Common myeloid progenitor, CD34-positive (primary cell): ENCODE data around the gene DHX58. TPM values are rescaled to one million over a fixed set of nuclear protein-coding genes. Genes with fewer than 3 reads are reported as not detected.

Experiments
- CTCF ChIA-PET: fragments of 350-600 bp; sonication (Branson Sonifier 250); formaldehyde crosslinking; loops from one replicate; lab custom pipeline; 2021; ENCODE audit warnings: antibody characterized with exemption; lab: Charles Lee
- POLR2A ChIA-PET: fragments of 350-600 bp; sonication (Branson Sonifier 250); formaldehyde crosslinking; loops from one replicate; lab custom pipeline; 2021; ENCODE audit warnings: antibody characterized with exemption; lab: Charles Lee
- DNase-seq, 3 donors: peaks; one replicate each; pipeline versions ENCODE4 v3.0.0 to v3.0.0-alpha.2; 2013
- H3K27ac ChIP-seq, 2 experiments: 1 replicate in 1 of 2; 2 replicates in 1 of 2; pipeline ENCODE4 v1.7.0; 2013; ENCODE audit warnings: inconsistent platforms in 2 of 2, low read length in 2 of 2, mild to moderate bottlenecking in 2 of 2, low read depth in 1 of 2, moderate library complexity in 1 of 2; ENCODE audit not compliant: severe bottlenecking in 2 of 2, insufficient read depth in 1 of 2, poor library complexity in 1 of 2
- H3K27me3 ChIP-seq, 5 experiments: replicated peaks in 2 of 5; 1 replicate in 3 of 5; 2 replicates in 2 of 5; pipeline versions ENCODE4 v1.6.1 to v1.7.0; 2013; ENCODE audit warnings: low read length in 4 of 5, mild to moderate bottlenecking in 2 of 5, moderate library complexity in 2 of 5, inconsistent platforms in 1 of 5; ENCODE audit not compliant: insufficient read depth in 5 of 5, control insufficient read depth in 4 of 5
- H3K36me3 ChIP-seq, 4 experiments: 1 replicate in 2 of 4; 2 replicates in 2 of 4; pipeline versions ENCODE4 v1.6.1 to v1.7.0; 2013; ENCODE audit warnings: low read length in 3 of 4, control low read depth in 1 of 4, mild to moderate bottlenecking in 1 of 4; ENCODE audit not compliant: control insufficient read depth in 4 of 4, insufficient read depth in 4 of 4
- H3K4me1 ChIP-seq, 4 experiments: 1 replicate in 3 of 4; 2 replicates in 1 of 4; pipeline versions ENCODE4 v1.6.1 to v1.7.1; 2013; ENCODE audit warnings: low read length in 3 of 4, mild to moderate bottlenecking in 3 of 4, control low read depth in 1 of 4, inconsistent platforms in 1 of 4, moderate library complexity in 1 of 4; ENCODE audit not compliant: control insufficient read depth in 4 of 4, insufficient read depth in 4 of 4; ENCODE audit errors: control extremely low read depth in 1 of 4
- H3K4me3 ChIP-seq, 7 experiments: 1 replicate in 4 of 7; 2 replicates in 3 of 7; pipeline versions ENCODE4 v1.5.1 to v1.7.0; 2013; ENCODE audit warnings: mild to moderate bottlenecking in 7 of 7, low read length in 6 of 7, moderate library complexity in 6 of 7, inconsistent platforms in 2 of 7, low read depth in 2 of 7, control low read depth in 1 of 7; ENCODE audit not compliant: insufficient read depth in 4 of 7, control insufficient read depth in 1 of 7; ENCODE audit errors: extremely low read depth in 1 of 7
- H3K9me3 ChIP-seq, 5 experiments: 1 replicate in 4 of 5; 2 replicates in 1 of 5; pipeline versions ENCODE4 v1.6.1 to v1.7.1; 2013; ENCODE audit warnings: low read length in 4 of 5, mild to moderate bottlenecking in 2 of 5, inconsistent platforms in 1 of 5, low read depth in 1 of 5, moderate library complexity in 1 of 5; ENCODE audit not compliant: control insufficient read depth in 4 of 5, insufficient read depth in 2 of 5; ENCODE audit errors: control extremely low read depth in 1 of 5
- WGBS: methylation state at CpG from one replicate; pipeline ENCODE4 v1.1.5; 2013; ENCODE audit not compliant: insufficient coverage; 5-methylcytosine and 5-hydroxymethylcytosine counted together
- polyA plus RNA-seq: library from polyadenylated mRNA; unstranded; fragments of 120-200 nt; gene quantifications from one replicate; pipeline ENCODE4 v1.2.1, GENCODE V29; 2013

The DHX58 gene
- polyA plus RNA-seq, result 20.0 TPM

DNA sequence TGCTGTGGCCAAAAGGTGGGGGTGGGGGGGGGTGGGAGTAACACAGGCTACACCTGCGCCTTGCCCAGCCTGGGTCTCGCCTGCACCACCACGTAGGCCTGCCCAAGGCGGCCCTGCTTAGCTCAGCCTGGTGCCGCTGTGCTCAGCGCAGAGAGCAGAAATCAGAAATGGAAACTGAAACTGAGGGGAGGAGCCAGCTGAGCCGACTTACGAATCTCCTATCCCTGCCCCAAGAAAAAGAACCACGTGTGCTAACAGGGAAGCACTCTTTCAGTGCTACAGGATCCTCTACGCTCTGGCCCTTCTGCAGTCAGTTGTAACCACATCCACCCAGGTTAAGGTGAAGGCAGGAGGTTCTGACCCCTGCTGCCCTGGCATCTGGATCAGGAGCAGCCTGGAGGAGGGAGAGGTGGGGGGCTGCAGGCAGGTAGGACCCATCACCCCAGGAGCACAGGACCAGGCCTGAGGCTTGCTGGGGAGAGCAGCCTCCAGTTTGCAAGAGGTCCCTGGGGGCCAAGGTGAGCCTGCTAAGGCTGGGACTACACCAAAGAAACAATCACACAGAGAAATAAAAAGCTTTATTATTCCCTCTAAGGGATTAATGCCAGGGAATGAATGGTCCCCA is at the start of gene DHX58:
Gene DHX58 (minus strand): TSS at position 163 of the 625 bp plus-strand sequence. CDS start 822 bp downstream, outside the sequence.
- WGBS, result 0% methylated on average over 6 of the region's 10 CpGs
- H3K27ac ChIP-seq, result peak within 1 kb of the TSS; percentile 50 to 88
- H3K27me3 ChIP-seq, result no peaks in the 10 kb centered on the region
- peak; percentile 87 to 93 (median 93) for DNase-seq
- H3K36me3 ChIP-seq, result peaks cover 0 to 43% (median 29%) of the 10 kb centered on the region in 4 experiments
- peak within 1 kb of the TSS; percentile 30 to 87 (median 68) for H3K4me3 ChIP-seq
- CTCF ChIA-PET, result interaction anchor here (0.5 to 21.8 kb wide), 13 partner anchors 8 to 415 kb away, joined by 3 to 381 read pairs (median 4); partner anchors contain the start of genes CNP, DNAJC7, KAT2A and NKIRAS2
- POLR2A ChIA-PET, result interaction anchor here (1.0 to 1.4 kb wide), 5 partner anchors 14 to 424 kb away, joined by 3 to 4 read pairs (median 3); partner anchors contain the start of genes CNP and EIF1
- no peaks in the 10 kb centered on the region for H3K9me3 ChIP-seq
- H3K4me1 ChIP-seq, result peaks cover 6 to 29% (median 25%) of the 10 kb centered on the region in 4 experiments

DNA sequence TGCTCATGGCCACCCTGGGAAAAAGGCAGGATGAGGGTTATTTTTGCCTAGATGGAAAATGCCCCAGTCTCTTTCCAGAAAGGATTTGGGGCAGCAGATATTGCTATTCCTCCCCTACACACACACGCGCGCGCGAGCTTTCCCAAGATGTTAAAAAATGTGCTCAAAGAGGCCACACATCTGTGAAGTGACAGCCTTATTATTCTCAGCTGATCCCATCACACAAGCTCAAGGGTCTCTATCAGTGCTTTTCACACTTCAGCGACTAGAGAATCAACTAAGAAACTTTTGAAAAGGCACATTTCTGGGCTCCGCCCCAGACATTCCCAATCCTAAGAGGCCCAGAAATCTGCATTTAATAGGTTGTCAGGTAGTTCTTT is 48.0 kb upstream of the DHX58 start:
- POLR2A ChIA-PET, result no interaction called here
- Histone ChIP-seq H3K4me1 (peaks cover 0 to 3% (median 0%) of the 10 kb centered on the region in 4 experiments), H3K4me3 (no peak overlapping the region), H3K27ac (no peak overlapping the region), H3K27me3 (no peaks in the 10 kb centered on the region), H3K36me3 (no peaks in the 10 kb centered on the region), H3K9me3 (no peaks in the 10 kb centered on the region)
- 100% methylated on average over 1 of the region's 7 CpGs for WGBS
- DNase-seq, result no peak
- CTCF ChIA-PET, result interaction anchor here (0.6 kb wide), 1 partner anchor 62 kb away, joined by 3 read pairs; no protein-coding TSS in a partner anchor

DNA sequence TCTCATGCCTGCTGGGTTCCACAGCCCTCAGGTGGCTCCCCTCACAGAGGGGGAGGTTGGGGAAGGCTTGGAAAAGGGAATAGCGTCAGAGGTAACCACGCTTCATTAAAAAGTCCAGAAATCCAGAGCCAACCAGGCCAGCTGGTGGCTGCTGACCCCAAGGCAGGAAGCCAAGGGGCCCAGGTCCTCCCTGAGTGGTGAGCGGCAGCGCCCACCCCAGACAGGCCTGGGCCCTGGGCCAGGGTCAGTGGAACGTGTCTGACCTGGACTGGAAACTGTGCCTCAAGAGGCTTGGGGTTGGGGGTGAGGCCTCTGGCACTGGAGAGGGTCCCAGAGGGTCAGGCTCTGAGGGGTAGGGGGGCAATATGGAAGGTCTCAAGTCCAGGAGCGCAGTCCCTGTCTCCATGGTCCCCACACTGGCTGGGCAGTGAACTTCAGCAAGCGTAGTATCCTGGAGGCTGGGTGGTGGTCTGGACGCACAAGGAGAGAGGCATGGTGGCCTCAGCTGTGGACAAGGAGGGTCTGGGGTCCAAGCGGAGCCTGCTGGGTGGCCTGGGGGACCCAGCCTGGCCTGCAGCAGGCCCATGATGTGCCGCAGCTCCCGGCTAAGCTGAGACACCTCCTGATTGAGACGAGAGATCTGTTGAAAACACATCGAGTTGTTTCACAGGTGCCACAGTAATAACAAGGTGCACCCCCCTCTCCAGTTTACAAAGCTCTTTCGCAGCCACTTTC is 47.4 kb upstream of the DHX58 start:
- CTCF ChIA-PET, result interaction anchor here (0.6 kb wide), 1 partner anchor 62 kb away, joined by 3 read pairs; no protein-coding TSS in a partner anchor

DNA sequence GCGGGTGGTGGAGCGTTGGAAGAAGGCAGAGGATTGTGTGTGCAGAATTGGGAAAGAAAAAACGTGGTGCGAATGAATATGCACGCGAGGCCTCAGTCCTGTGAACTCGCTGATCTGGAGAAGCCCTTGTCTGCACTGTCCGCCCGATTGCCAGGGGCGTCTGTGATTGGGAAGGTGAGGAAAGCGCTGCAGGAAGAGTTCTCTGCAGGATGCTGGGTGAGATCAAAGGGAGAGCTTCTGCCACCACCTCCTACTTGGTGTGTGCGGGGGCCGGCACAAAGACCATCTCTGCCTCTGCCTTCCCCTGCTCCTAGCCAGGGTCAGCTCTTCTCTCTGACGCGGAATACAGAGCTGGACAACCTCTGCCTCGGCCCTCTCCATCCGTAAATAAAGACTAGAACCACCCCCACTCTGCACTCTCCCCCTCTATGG is 43.1 kb upstream of the DHX58 start:
- CTCF ChIA-PET, result interaction anchor here (1.3 to 1.6 kb wide), 2 partner anchors 24 to 43 kb away, joined by 3 to 4 read pairs; partner anchors contain the start of gene DHX58
- peaks cover 8 to 15% (median 14%) of the 10 kb centered on the region in 4 experiments for H3K4me1 ChIP-seq
- 72% methylated on average over 16 of the region's 17 CpGs for WGBS

More for the DNA sequence above, 47.4 kb upstream of the DHX58 start:
- POLR2A ChIA-PET, result no interaction called here
- WGBS, result 93% methylated on average over 12 of the region's 14 CpGs
- Histone ChIP-seq H3K4me3 (no peak overlapping the region), H3K9me3 (no peaks in the 10 kb centered on the region), H3K4me1 (peaks cover 0 to 3% (median 3%) of the 10 kb centered on the region in 4 experiments), H3K36me3 (no peaks in the 10 kb centered on the region), H3K27ac (no peak overlapping the region), H3K27me3 (no peaks in the 10 kb centered on the region)
- DNase-seq, result no peak

DNA sequence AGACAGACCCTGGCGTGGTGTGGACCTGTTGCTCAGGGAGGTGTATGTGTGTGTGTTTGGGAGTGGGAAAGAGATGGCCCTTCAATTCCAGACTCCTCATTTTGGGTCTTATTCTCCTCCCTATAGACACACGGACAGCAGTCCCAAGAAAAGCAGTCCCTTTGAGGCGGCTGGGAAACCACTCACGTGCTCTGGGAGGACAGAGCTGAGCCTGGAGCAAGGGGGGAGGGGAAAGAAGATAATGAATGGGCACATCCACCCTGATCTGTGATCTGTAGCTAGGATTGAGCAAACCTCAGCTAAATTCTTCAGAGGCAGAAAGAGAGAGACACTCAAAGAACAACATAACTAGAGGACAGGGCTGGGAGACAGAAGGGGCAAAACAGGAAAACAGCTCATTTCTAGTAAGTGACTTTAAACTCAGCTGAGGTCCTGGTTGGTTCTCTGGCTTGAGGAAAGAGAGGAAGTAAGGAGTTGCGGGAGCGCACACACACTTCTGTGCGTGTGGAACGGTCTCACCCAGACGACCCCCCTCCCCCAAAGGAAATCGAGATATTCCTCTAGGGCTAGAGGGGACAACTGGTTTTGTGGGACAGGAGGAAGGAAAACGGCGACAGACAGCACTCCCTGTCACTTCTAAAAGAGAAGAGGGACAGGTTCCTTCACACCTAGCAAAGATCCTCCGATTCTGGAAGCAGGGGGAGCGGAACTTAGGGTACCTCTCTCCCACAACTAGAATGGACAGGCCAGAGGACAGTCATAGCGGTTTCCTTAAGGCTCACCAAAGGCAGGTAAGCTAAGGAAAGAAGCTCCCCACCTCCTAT is 41.6 kb upstream of the DHX58 start:
- 23% methylated on average over 4 of the region's 15 CpGs for WGBS
- POLR2A ChIA-PET, result interaction anchor here (0.7 to 1.4 kb wide), 4 partner anchors 17 to 20 kb away, joined by 3 to 4 read pairs (median 3); no protein-coding TSS in a partner anchor
- H3K4me1 ChIP-seq, result peaks cover 8 to 15% (median 14%) of the 10 kb centered on the region in 4 experiments

More for the DNA sequence above, 43.1 kb upstream of the DHX58 start:
- Histone ChIP-seq H3K9me3 (no peaks in the 10 kb centered on the region), H3K36me3 (peaks cover 4 to 9% (median 7%) of the 10 kb centered on the region in 4 experiments), H3K27me3 (no peaks in the 10 kb centered on the region), H3K4me3 (peak overlapping the region; percentile 13 to 97 (median 93)), H3K27ac (peak overlapping the region in 1 of 2 experiments; percentile 95)
- POLR2A ChIA-PET, result no interaction called here
- no peak for DNase-seq

DNA sequence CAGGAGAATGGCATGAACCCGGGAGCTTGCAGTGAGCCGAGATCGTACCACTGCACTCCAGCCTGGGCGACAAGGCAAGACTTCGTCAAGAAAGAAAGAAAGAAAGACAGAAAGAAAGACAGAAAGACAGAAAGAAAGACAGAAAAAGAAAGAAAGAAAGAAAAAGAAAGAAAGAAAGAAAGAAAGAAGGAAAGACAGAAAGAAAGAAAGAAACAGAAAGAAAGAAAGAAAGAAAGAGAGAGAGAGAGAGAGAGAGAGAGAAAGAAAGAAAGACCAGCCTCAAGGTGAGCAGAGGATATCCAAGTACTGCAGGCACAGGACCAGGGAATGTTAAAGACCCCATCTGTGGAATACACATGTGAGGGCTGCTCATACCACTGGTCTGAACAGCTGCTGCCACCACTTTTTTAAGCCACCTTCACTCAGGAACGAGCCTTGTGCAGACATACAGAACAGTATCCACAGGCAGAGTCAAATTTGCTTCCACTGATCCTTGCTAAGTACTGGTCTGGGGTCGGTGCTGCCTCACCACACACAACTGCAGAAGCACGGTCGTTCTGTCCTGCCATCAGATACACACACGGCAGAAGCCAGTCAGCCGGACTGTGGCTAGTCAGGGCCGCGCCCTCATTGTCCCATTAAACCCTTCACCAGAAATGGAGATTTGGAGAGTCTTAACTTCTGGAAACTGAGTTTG is 34.5 kb upstream of the DHX58 start:
- no peaks in the 10 kb centered on the region for H3K9me3 ChIP-seq
- 95% methylated on average over 13 of the region's 13 CpGs for WGBS
- ChIA-PET POLR2A (interaction anchor here (0.6 kb wide), 1 partner anchor 33 kb away, joined by 3 read pairs; no protein-coding TSS in a partner anchor), CTCF (interaction anchor here (0.7 kb wide), 1 partner anchor 27 kb away, joined by 3 read pairs; no protein-coding TSS in a partner anchor)
- H3K27me3 ChIP-seq, result no peaks in the 10 kb centered on the region
- H3K36me3 ChIP-seq, result peaks cover 4 to 39% (median 25%) of the 10 kb centered on the region in 4 experiments
- DNase-seq, result no peak
- no peak overlapping the region for H3K4me3 ChIP-seq
- H3K27ac ChIP-seq, result no peak overlapping the region
- H3K4me1 ChIP-seq, result peaks cover 0 to 1% (median 0%) of the 10 kb centered on the region in 4 experiments

More for the DNA sequence above, 41.6 kb upstream of the DHX58 start:
- Histone ChIP-seq H3K27me3 (no peaks in the 10 kb centered on the region), H3K9me3 (no peaks in the 10 kb centered on the region), H3K4me3 (peak overlapping the region; percentile 73 to 98 (median 95)), H3K27ac (peak overlapping the region; percentile 92 to 95), H3K36me3 (peaks cover 4 to 11% (median 8%) of the 10 kb centered on the region in 4 experiments)
- DNase-seq, result peak; percentile 53 to 63 (median 61)
- CTCF ChIA-PET, result interaction anchor here (0.7 to 2.8 kb wide), 6 partner anchors 16 to 36 kb away, joined by 3 to 10 read pairs (median 4); no protein-coding TSS in a partner anchor
